ENCODE results near the gene UFL1. TPM values are rescaled to one million over a fixed set of nuclear protein-coding genes. Genes with fewer than 3 reads are reported as not detected.

Gene UFL1
- total RNA-seq, 1 experiment from 2014 or later, result 12.7 TPM

- Histone ChIP-seq H3K79me2 (ENCODE audit: insufficient read depth, low read length) (no peaks in the 10 kb centered on the region), H2BK120ac (ENCODE audit: low read depth, low read length, poor library complexity, severe bottlenecking) (no peak overlapping the region), H2BK20ac (ENCODE audit: low read depth, low read length, poor library complexity, severe bottlenecking) (no peak overlapping the region), H4K91ac (ENCODE audit: insufficient read length, low read depth, low read length) (no peak overlapping the region), H3K23ac (ENCODE audit: insufficient read length, low read depth, low read length) (no peak overlapping the region), H3T11ph (ENCODE audit: low read length) (no peak overlapping the region), H3K9ac (ENCODE audit: extremely low read depth, insufficient read length, low read length) (no peak overlapping the region), H3K14ac (ENCODE audit: insufficient read depth, low read length) (no peak overlapping the region), H2AFZ (ENCODE audit: low read length) (no peak overlapping the region), H3K79me1 (ENCODE audit: insufficient read depth, low read depth, low read length, poor library complexity, severe bottlenecking) (no peaks in the 10 kb centered on the region), H2BK5ac (ENCODE audit: insufficient read length, low read length) (no peak overlapping the region), H4K8ac (replicated peaks; ENCODE audit: insufficient read length, low read depth, low read length) (no peak overlapping the region), H4K20me1 (ENCODE audit: control insufficient read depth, insufficient read depth, insufficient read length) (no peaks in the 10 kb centered on the region), H4K5ac (ENCODE audit: insufficient read length, low read depth, low read length) (no peak overlapping the region), H3K56ac (ENCODE audit: insufficient read length, low read depth, low read length) (no peak overlapping the region), H3K4me1 (ENCODE audit: insufficient read depth, low read length) (no peaks in the 10 kb centered on the region), H3K23me2 (ENCODE audit: insufficient read length, low read depth, low read length, poor library complexity, severe bottlenecking) (no peaks in the 10 kb centered on the region), H3K4me2 (ENCODE audit: insufficient read depth, insufficient read length, low read length) (no peak overlapping the region), H2BK15ac (ENCODE audit: low read depth, low read length) (no peak overlapping the region), H3K27ac (ENCODE audit: insufficient read length, low read depth, low read length) (no peak overlapping the region), H2AK5ac (ENCODE audit: insufficient read length, low read length) (no peak overlapping the region), H3K18ac (ENCODE audit: insufficient read length, low read depth, low read length) (no peak overlapping the region), H3K27me3 (ENCODE audit: insufficient read depth, low read length) (no peaks in the 10 kb centered on the region), H3K4ac (ENCODE audit: low read depth, low read length) (no peak overlapping the region), H3K9me3 (ENCODE audit: control insufficient read depth, low read depth, low read length) (no peaks in the 10 kb centered on the region), H2BK12ac (ENCODE audit: insufficient read length, low read depth, low read length) (no peak overlapping the region)
- no peak for TF ChIP-seq CTCF (conservative IDR thresholded peaks at IDR 0.05)
- peaks cover 0 to 36% (median 35%) of the 10 kb centered on the region in 3 experiments; a peak in 6 of 7 replicates for H3K36me3 Mint-ChIP-seq (ENCODE audit: insufficient read depth in 1 of 3, low read depth in 3 of 3)
- H3K9me3 Mint-ChIP-seq, result no peaks in the 10 kb centered on the region
- H3K27me3 Mint-ChIP-seq (ENCODE audit: low read depth), result no peaks in the 10 kb centered on the region
- H3K27ac Mint-ChIP-seq, result no peak overlapping the region
- H3K4me1 Mint-ChIP-seq, result no peaks in the 10 kb centered on the region
- no CpG with 5 or more reads among the region's 3 CpGs for WGBS (ENCODE audit: extremely low coverage, insufficient read length, low lambda C conversion rate)
- H3K4me3 Mint-ChIP-seq, result no peak overlapping the region
- DNase-seq, result no peak
Measured at GRCh38 chr6:96545882-96546281, 24.3 kb downstream of the UFL1 start.
